ENCODE measurements around the gene FANCG. TPM values are rescaled to one million over a fixed set of nuclear protein-coding genes. Genes with fewer than 3 reads are reported as not detected.

FANCG gene
- total RNA-seq, 4 donors from 2014 or later, result 1.8 to 15.7 (median 3.4) TPM

DNA sequence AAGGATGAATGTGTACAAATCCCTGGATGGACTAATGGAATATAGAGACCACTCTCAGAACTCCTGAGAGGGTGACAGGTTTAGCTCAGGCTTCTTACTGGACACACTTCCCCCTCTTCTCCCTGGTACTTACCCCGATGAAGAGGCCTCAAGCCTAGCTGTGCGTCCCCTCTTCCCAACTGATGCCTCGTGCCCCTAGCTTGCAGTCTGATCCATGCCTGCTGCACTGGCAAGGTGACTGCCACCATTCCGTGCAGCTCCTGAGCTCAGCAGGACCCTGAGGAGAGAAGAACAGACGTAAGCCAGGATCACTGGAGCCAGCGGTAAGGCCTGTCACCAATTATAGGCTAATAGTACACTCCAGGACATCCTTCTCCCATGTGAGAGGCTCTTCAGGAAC, 28.7 kb upstream of the FANCG start:
- no peaks in the 10 kb centered on the region for H3K9me3 ChIP-seq
- H3K4me1 ChIP-seq, result peaks cover 14 to 25% of the 10 kb centered on the region in 2 donors
- no peak overlapping the region for H3K4me3 ChIP-seq
- H3K27ac ChIP-seq, result no peak overlapping the region
- TF ChIP-seq, protein P1, sequence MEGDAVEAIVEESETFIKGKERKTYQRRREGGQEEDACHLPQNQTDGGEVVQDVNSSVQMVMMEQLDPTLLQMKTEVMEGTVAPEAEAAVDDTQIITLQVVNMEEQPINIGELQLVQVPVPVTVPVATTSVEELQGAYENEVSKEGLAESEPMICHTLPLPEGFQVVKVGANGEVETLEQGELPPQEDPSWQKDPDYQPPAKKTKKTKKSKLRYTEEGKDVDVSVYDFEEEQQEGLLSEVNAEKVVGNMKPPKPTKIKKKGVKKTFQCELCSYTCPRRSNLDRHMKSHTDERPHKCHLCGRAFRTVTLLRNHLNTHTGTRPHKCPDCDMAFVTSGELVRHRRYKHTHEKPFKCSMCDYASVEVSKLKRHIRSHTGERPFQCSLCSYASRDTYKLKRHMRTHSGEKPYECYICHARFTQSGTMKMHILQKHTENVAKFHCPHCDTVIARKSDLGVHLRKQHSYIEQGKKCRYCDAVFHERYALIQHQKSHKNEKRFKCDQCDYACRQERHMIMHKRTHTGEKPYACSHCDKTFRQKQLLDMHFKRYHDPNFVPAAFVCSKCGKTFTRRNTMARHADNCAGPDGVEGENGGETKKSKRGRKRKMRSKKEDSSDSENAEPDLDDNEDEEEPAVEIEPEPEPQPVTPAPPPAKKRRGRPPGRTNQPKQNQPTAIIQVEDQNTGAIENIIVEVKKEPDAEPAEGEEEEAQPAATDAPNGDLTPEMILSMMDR (IDR thresholded peaks at IDR 0.05 in 4 of 5, conservative IDR thresholded peaks at IDR 0.05 in 1 of 5), result no peak
- TF ChIP-seq POLR2A (IDR thresholded peaks at IDR 0.05), result no peak
- H3K27me3 ChIP-seq, result no peaks in the 10 kb centered on the region
- no peak for ATAC-seq
- intact Hi-C loops (cut with DNase I; ENCODE audit: low total_unique reads), result no loop called here
- peaks cover 0 to 45% of the 10 kb centered on the region in 2 donors for H3K36me3 ChIP-seq
- no peak for DNase-seq
- in situ Hi-C loops (cut with MboI; ENCODE audit: low sequenced_read_pairs in 4 of 4), result loop anchor here in 1 of 4 donors (25.0 kb wide), 1 partner anchor 454 kb away; a partner anchor contains a TSS

DNA sequence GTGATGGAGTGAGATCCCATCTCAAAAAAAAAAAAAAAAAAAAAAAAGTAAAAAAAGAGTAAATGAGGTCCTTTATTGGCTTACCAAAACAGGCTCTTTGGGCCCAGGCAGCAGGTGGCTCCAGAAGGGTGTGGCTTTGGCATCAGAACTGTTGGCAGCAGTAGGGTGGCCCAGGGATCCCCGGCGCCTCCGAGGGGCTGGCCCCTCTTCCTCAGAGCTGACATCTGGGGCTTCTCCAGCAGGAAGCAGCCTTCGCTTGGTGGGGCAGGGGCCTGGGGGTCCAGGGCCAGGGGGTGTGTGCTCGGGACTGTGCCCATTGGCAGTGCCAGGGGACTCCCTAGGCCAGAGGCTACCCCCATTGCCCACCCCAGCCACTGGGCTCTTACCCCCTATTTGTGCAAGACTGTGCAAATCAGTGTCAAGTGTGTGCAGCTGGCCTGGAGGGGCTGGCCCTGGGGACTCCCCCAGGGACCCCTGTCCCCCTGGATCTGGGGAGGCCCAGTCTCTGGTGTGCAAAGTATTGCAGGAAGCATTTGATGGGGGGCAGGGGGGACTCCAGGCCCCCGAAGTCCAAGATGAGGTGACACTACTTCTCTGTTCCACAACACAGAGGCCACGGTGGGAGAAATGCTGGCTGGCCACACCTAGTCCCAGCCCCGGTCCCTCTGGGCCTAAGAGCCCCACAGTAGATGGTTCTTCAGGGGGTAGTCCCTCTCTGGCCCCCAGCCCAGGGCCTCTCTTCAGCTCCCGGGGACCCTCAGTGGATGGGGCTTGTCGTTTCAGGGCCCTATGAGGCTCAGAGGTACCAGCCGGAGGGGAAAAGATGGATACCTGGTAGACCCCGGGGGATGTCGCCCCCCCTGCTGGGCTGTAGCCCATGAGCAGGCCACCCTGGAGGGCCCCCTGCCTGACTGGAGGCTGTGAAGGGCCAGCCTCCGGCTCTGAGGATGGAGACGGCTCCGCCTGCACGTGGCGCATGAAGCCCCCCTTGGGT, 27.9 kb upstream of the FANCG start:
- Histone ChIP-seq H3K36me3 (peaks cover 0 to 45% of the 10 kb centered on the region in 2 donors), H3K9me3 (no peaks in the 10 kb centered on the region), H3K4me3 (no peak overlapping the region), H3K27ac (no peak overlapping the region), H3K27me3 (no peaks in the 10 kb centered on the region), H3K4me1 (peaks cover 17 to 28% of the 10 kb centered on the region in 2 donors)
- in situ Hi-C loops (cut with MboI; ENCODE audit: low sequenced_read_pairs in 4 of 4) (loop anchor here in 1 of 4 donors (25.0 kb wide), 1 partner anchor 455 kb away; a partner anchor contains a TSS), intact Hi-C loops (cut with DNase I; ENCODE audit: low total_unique reads) (no loop called here)
- TF ChIP-seq, protein P1 (IDR thresholded peaks at IDR 0.05 in 4 of 5, conservative IDR thresholded peaks at IDR 0.05 in 1 of 5), result no peak
- no peak for TF ChIP-seq POLR2A (IDR thresholded peaks at IDR 0.05)
- ATAC-seq (no peak), DNase-seq (no peak)

DNA sequence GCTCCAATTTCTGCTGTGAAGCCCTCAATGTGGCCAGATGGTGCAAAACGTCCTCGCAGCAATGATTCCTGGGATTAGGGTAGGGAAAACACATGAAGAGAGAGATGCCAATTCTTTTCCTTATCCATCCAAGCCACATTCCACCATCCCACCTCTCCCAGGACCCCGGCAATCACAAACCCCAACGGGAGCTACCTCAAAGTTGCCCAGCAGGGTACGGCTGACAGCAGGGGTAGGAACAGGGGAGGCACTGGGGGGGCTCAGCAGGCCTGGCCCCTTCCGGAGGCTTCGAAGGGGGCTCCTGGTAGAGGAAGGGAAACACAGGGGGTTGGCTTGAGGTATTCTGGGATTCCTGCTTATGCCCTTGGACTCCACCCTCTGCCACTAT, 26.6 kb upstream of the FANCG start:
- no peak overlapping the region for H3K4me3 ChIP-seq
- peaks cover 0 to 49% of the 10 kb centered on the region in 2 donors for H3K36me3 ChIP-seq
- peaks cover 27 to 29% of the 10 kb centered on the region in 2 donors for H3K4me1 ChIP-seq
- TF ChIP-seq, protein P1 (IDR thresholded peaks at IDR 0.05 in 4 of 5, conservative IDR thresholded peaks at IDR 0.05 in 1 of 5), result no peak
- no peak for TF ChIP-seq POLR2A (IDR thresholded peaks at IDR 0.05)
- H3K27me3 ChIP-seq, result no peaks in the 10 kb centered on the region
- ATAC-seq (no peak), DNase-seq (no peak)
- no peaks in the 10 kb centered on the region for H3K9me3 ChIP-seq
- in situ Hi-C loops (cut with MboI; ENCODE audit: low sequenced_read_pairs in 4 of 4), result loop anchor here in 1 of 4 donors (25.0 kb wide), 1 partner anchor 456 kb away; a partner anchor contains a TSS
- intact Hi-C loops (cut with DNase I; ENCODE audit: low total_unique reads), result no loop called here
- H3K27ac ChIP-seq, result no peak overlapping the region

DNA sequence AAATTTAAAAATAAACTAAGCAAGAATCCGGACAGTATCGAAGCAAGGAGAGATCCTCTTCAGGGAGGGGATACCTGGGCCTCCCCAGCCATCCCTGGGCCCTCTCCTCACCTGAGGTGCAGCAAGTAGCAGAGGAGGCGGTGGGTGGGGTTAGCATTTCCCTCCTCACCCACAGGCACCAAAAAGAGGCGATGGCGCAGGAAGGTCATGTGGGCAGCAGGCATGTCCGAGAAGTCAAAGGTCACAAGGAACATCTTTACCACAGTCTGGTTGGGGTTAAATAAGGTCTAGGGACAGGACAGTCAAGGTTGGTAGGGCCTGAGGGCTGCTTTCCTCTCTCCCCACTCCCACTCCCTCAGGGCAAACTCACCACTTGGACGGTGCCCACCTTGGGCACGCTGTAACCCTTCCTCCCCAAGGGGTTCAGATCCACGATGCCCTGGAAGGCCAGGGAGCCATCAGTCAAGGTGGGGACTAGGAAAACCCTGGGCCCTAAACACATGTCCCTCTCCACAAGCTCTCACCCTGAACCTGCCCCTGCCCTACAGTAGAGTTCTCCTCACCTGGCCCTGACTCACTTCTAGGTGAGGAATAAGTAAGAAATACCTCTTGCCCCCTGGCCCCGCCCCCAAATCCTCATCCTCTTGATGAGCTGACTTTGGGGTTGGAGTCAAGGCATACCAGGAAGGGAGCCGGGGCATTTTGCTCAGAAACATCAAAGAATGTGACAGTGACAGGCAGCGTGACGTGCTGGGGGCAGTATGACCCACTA, 26.0 kb upstream of the FANCG start:
- TF ChIP-seq, protein P1 (IDR thresholded peaks at IDR 0.05 in 4 of 5, conservative IDR thresholded peaks at IDR 0.05 in 1 of 5), result no peak
- TF ChIP-seq POLR2A (IDR thresholded peaks at IDR 0.05), result no peak
- no peaks in the 10 kb centered on the region for H3K27me3 ChIP-seq
- no peak for DNase-seq
- in situ Hi-C loops (cut with MboI; ENCODE audit: low sequenced_read_pairs in 4 of 4), result loop anchor here in 1 of 4 donors (25.0 kb wide), 1 partner anchor 457 kb away; a partner anchor contains a TSS
- intact Hi-C loops (cut with DNase I; ENCODE audit: low total_unique reads), result no loop called here
- no peaks in the 10 kb centered on the region for H3K9me3 ChIP-seq
- peaks cover 0 to 55% of the 10 kb centered on the region in 2 donors for H3K36me3 ChIP-seq
- no peak overlapping the region for H3K27ac ChIP-seq
- no peak for ATAC-seq
- peaks cover 26 to 28% of the 10 kb centered on the region in 2 donors for H3K4me1 ChIP-seq
- H3K4me3 ChIP-seq, result no peak overlapping the region
